ENCODE data around the gene PAGE1.
"Not testable (repeated sequence)": the region's sequence is repeated elsewhere in the genome, so short reads cannot be mapped to it uniquely, and the experiment has no call there.

The PAGE1 gene

GRCh38 chrX:49695276-49696180 is at the start of gene PAGE1:
PAGE1 (minus strand) TSS chrX:49695984; CDS start chrX:49694770, 1,214 bp downstream.
- no peak for DNase-seq (ENCODE audit: low read depth)

- DNase-seq (ENCODE audit: low read depth): not testable (repeated sequence)
Measured at GRCh38 chrX:49741501-49741900, 45.7 kb upstream of the PAGE1 start.

- DNase-seq (ENCODE audit: low read depth): no peak
Measured at GRCh38 chrX:49727847-49728246, 32.1 kb upstream of the PAGE1 start.

GRCh38 chrX:49726966-49727365 is 31.2 kb upstream of the PAGE1 start:
- no peak for DNase-seq (ENCODE audit: low read depth)

GRCh38 chrX:49725923-49726904 is 30.4 kb upstream of the PAGE1 start:
- DNase-seq (ENCODE audit: low read depth): no peak

- no peak for DNase-seq (ENCODE audit: low read depth)
Measured at GRCh38 chrX:49725401-49725800, 29.6 kb upstream of the PAGE1 start.

GRCh38 chrX:49720106-49720505 is 24.3 kb upstream of the PAGE1 start:
- DNase-seq (ENCODE audit: low read depth): not testable (repeated sequence)

GRCh38 chrX:49712577-49712976 is 16.8 kb upstream of the PAGE1 start:
- no peak for DNase-seq (ENCODE audit: low read depth)

GRCh38 chrX:49710744-49711319 is 15.0 kb upstream of the PAGE1 start:
- no peak for DNase-seq (ENCODE audit: low read depth)

GRCh38 chrX:49704691-49705404 is 9.1 kb upstream of the PAGE1 start:
- DNase-seq (ENCODE audit: low read depth): no peak

- no peak for DNase-seq (ENCODE audit: low read depth)
Measured at GRCh38 chrX:49701933-49702332, 6.1 kb upstream of the PAGE1 start.

GRCh38 chrX:49701323-49701722 is 5.5 kb upstream of the PAGE1 start:
- DNase-seq (ENCODE audit: low read depth): no peak

- no peak for DNase-seq (ENCODE audit: low read depth)
Measured at GRCh38 chrX:49675075-49675719, 20.6 kb downstream of the PAGE1 start.

- DNase-seq (ENCODE audit: low read depth): no peak
Measured at GRCh38 chrX:49673394-49673793, 22.4 kb downstream of the PAGE1 start.

- DNase-seq (ENCODE audit: low read depth): no peak
Measured at GRCh38 chrX:49664824-49665223, 31.0 kb downstream of the PAGE1 start.

GRCh38 chrX:49661881-49662280 is 33.9 kb downstream of the PAGE1 start:
- no peak for DNase-seq (ENCODE audit: low read depth)

GRCh38 chrX:49659771-49660170 is 36.0 kb downstream of the PAGE1 start:
- no peak for DNase-seq (ENCODE audit: low read depth)

GRCh38 chrX:49656533-49656932 is 39.3 kb downstream of the PAGE1 start:
- DNase-seq (ENCODE audit: low read depth): no peak

GRCh38 chrX:49644991-49645637 is 50.7 kb downstream of the PAGE1 start:
- DNase-seq (ENCODE audit: low read depth): no peak

All from activated gamma-delta T cell treated with anti-CD3 and anti-CD28 coated beads, Interleukin-2, amount 50 U/mL, for 16 hours (primary cell).